Activated T-helper 17 cell treated with anti-CD3 and anti-CD28 coated beads, Interleukin-2, amount 50 U/mL, for 72 hours (primary cell): ENCODE results near the gene NMNAT2. TPM values are rescaled to one million over a fixed set of nuclear protein-coding genes. Genes with fewer than 3 reads are reported as not detected.
"Not testable (repeated sequence)": the region's sequence is repeated elsewhere in the genome, so short reads cannot be mapped to it uniquely, and the experiment has no call there.

Experiments
- ATAC-seq: fragments of 150-1000 bp; cut with Tn5 transposase; replicated peaks from 2 replicates; pipeline ENCODE4 v1.10.0; 2021; ENCODE audit warnings: mild to moderate bottlenecking, moderate library complexity
- H3K27ac Mint-ChIP-seq: one replicate; pipeline ENCODE4 v1.8.0; 2022; ENCODE audit warnings: mixed read lengths
- H3K27me3 Mint-ChIP-seq: one replicate; pipeline ENCODE4 v1.8.0; 2022; ENCODE audit warnings: mixed read lengths
- H3K36me3 Mint-ChIP-seq: one replicate; pipeline ENCODE4 v1.8.0; 2022; ENCODE audit warnings: low read depth, mild to moderate bottlenecking, mixed read lengths
- H3K4me1 Mint-ChIP-seq: one replicate; pipeline ENCODE4 v1.8.0; 2022; ENCODE audit warnings: mixed read lengths
- H3K4me3 Mint-ChIP-seq: one replicate; pipeline ENCODE4 v1.8.0; 2022; ENCODE audit warnings: mild to moderate bottlenecking, mixed read lengths
- H3K9me3 Mint-ChIP-seq: one replicate; pipeline ENCODE4 v1.8.0; 2022; ENCODE audit warnings: mixed read lengths
- total RNA-seq, 2 donors: library from RNA; stranded (reverse); gene quantifications; one replicate each; pipeline ENCODE4 v1.2.3, GENCODE V29; 2022

NMNAT2 gene
- total RNA-seq, 2 donors from 2014 or later = not detected

DNA sequence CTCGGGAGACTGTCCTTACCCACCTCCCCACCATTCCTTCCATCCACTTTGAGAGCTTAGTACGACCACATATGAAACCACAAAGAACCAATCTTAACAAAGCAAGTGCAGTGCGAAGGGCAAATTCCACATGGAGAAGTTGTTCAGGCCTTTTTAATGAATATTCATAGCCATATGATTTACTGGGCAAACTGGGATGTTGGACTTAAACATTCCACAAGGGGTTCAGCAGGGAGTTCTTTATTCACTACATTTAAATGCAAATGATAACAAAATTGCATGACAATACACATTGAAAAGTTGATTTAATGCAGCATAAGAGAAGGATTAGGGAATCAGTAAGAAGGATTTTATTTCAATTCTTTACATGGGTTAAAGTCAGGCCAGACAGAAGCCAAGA, 14.7 kb downstream of the NMNAT2 start:
- Mint-ChIP-seq H3K4me1 (no peaks in the 10 kb centered on the region), H3K27ac (no peak overlapping the region), H3K36me3 (no peaks in the 10 kb centered on the region), H3K9me3 (no peaks in the 10 kb centered on the region), H3K4me3 (no peak overlapping the region), H3K27me3 (peaks cover 35% of the 10 kb centered on the region)
- no peak for ATAC-seq

DNA sequence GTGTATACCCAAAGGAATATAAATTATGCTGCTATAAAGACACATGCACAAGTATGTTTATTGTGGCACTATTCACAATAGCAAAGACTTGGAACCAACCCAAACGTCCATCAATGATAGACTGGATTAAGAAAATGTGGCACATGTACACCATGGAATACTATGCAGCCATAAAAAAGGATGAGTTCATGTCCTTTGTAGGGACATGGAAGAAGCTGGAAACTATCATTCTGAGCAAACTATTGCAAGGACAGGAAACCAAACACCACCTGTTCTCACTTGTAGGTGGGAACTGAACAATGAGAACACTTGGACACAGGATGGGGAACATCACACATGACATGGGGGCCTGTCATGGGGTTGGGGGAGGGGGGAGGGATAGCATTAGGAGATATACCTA, 16.6 kb downstream of the NMNAT2 start:
- H3K4me1 Mint-ChIP-seq, ATAC-seq, H3K4me3 Mint-ChIP-seq, H3K27ac Mint-ChIP-seq, H3K36me3 Mint-ChIP-seq, H3K9me3 Mint-ChIP-seq: not testable (repeated sequence)
- H3K27me3 Mint-ChIP-seq = peaks cover 32% of the 10 kb centered on the region

- H3K4me3 Mint-ChIP-seq = no peak overlapping the region
- ATAC-seq = no peak
- no peaks in the 10 kb centered on the region for H3K36me3 Mint-ChIP-seq
- H3K27me3 Mint-ChIP-seq = peaks cover 29% of the 10 kb centered on the region
- H3K9me3 Mint-ChIP-seq = no peaks in the 10 kb centered on the region
- no peaks in the 10 kb centered on the region for H3K4me1 Mint-ChIP-seq
- H3K27ac Mint-ChIP-seq = no peak overlapping the region
Measured at GRCh38 chr1:183394435-183394834, 23.7 kb downstream of the NMNAT2 start.

- Mint-ChIP-seq H3K27ac (no peak overlapping the region), H3K4me3 (no peak overlapping the region), H3K4me1 (no peaks in the 10 kb centered on the region), H3K36me3 (no peaks in the 10 kb centered on the region), H3K27me3 (peaks cover 32% of the 10 kb centered on the region), H3K9me3 (no peaks in the 10 kb centered on the region)
- ATAC-seq = no peak
Measured at GRCh38 chr1:183391863-183392262, 26.3 kb downstream of the NMNAT2 start.

- Mint-ChIP-seq H3K4me3 (no peak overlapping the region), H3K36me3 (no peaks in the 10 kb centered on the region), H3K27me3 (peaks cover 28% of the 10 kb centered on the region), H3K27ac (no peak overlapping the region), H3K4me1 (no peaks in the 10 kb centered on the region), H3K9me3 (no peaks in the 10 kb centered on the region)
- no peak for ATAC-seq
Measured at GRCh38 chr1:183390561-183390960, 27.6 kb downstream of the NMNAT2 start.

DNA sequence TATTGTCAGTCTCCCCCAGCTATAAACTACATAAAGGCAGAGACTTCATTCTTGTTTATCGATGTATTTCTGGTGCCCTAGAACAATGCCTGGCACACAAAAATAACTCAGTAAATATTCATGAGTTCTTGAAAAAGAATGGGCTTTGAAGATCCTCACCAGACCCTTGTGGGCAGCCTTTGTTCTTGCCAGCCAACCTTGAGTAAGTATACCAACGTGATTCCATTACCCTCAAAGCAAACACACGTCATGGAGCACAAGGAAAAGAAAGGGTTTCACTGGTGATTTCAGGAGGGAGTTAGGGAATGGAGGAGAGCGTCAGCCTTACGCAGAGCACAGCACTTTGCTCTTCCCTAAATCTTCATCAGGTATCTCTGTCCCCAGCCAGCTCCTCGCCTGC, 29.4 kb downstream of the NMNAT2 start:
- no peak overlapping the region for H3K4me3 Mint-ChIP-seq
- H3K9me3 Mint-ChIP-seq = no peaks in the 10 kb centered on the region
- no peak overlapping the region for H3K27ac Mint-ChIP-seq
- no peak for ATAC-seq
- H3K27me3 Mint-ChIP-seq = peaks cover 18% of the 10 kb centered on the region
- H3K36me3 Mint-ChIP-seq = no peaks in the 10 kb centered on the region
- no peaks in the 10 kb centered on the region for H3K4me1 Mint-ChIP-seq

DNA sequence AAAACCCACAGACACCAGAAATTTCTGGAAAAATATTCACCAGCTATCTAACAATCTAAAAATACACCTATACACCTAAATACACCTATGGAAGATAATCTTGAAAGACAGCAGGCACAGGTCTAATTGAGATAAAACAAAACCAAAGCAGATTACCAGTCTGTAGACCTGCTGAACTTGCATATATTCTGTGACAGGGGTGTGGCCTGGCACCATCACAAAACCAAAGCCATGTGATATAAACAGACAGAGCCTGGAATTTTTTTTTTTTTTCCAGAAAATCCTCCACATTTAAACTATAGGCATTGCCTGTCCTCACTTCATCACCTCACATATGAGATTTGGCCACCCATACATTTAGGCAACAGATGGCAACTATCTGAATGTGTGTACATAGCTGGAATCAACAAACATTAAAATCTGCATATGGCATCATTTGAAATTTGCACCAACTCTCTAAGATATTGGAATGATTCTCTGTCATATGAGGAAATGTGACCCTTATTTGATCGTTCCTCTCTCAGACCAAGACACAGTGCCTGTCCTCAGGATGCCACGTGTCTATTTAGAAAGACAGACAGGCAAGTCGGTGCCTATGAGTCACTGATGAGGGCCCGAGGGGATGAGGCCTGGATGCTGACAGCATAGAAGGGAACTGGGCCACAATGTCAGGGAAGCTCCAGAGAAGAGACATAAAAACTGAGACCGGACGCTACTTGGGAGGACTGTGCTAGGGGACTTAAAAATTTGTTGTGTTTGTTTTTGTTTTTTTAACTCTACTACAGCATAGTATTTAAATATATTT, 32.6 kb downstream of the NMNAT2 start:
- Mint-ChIP-seq H3K9me3 (no peaks in the 10 kb centered on the region), H3K27me3 (peaks cover 26% of the 10 kb centered on the region), H3K36me3 (no peaks in the 10 kb centered on the region), H3K4me1 (no peaks in the 10 kb centered on the region), H3K27ac (no peak overlapping the region), H3K4me3 (no peak overlapping the region)
- ATAC-seq = no peak

- ATAC-seq = no peak
- Mint-ChIP-seq H3K4me3 (no peak overlapping the region), H3K4me1 (no peaks in the 10 kb centered on the region), H3K36me3 (no peaks in the 10 kb centered on the region), H3K27me3 (peaks cover 25% of the 10 kb centered on the region), H3K27ac (no peak overlapping the region), H3K9me3 (no peaks in the 10 kb centered on the region)
Measured at GRCh38 chr1:183379951-183380350, 38.2 kb downstream of the NMNAT2 start.

DNA sequence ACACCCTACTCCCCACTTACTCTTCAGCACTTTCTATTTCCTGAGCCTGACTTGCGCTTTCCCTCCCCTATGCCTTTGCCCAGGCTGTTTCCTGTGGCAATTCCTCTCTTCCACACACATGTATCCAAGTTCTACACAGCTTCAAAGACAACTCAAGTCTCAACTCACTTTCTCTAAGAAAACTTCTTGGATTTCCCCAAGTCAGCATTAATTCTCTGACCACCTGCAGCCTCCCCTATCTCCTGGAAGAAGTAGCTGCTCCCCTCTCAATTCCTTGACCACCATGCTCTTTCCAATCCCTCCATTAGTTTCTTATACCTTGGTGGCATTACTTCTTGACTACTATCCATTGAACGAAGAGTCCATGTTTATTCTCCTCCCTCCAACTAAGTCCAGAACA, 42.8 kb downstream of the NMNAT2 start:
- no peak overlapping the region for H3K4me3 Mint-ChIP-seq
- no peak for ATAC-seq
- H3K36me3 Mint-ChIP-seq = no peaks in the 10 kb centered on the region
- H3K27ac Mint-ChIP-seq = no peak overlapping the region
- H3K4me1 Mint-ChIP-seq = no peaks in the 10 kb centered on the region
- H3K27me3 Mint-ChIP-seq = peaks cover 13% of the 10 kb centered on the region
- H3K9me3 Mint-ChIP-seq = no peaks in the 10 kb centered on the region

DNA sequence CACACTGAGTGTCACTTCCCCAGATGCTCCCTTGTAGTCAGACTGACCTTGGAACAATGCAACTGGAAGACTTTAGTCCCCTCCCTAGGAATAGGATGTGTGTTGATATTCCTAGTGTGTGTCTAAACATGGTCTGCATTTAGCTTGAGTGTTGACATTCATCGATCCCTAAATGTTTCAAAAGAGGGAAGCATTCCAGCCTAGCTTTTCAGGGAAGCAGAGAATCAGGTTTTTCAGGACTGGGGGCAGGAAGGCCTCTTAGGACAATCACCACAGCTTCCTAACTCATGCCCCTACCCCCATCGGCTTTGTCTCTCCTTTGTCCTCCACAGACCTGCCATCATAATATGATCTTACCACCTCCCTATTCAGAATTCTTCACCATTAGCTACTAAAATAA, 43.4 kb downstream of the NMNAT2 start:
- H3K4me1 Mint-ChIP-seq = no peaks in the 10 kb centered on the region
- no peak overlapping the region for H3K4me3 Mint-ChIP-seq
- peaks cover 15% of the 10 kb centered on the region for H3K27me3 Mint-ChIP-seq
- H3K36me3 Mint-ChIP-seq = no peaks in the 10 kb centered on the region
- H3K27ac Mint-ChIP-seq = no peak overlapping the region
- no peak for ATAC-seq
- no peaks in the 10 kb centered on the region for H3K9me3 Mint-ChIP-seq

- Mint-ChIP-seq H3K27ac (no peak overlapping the region), H3K36me3 (no peaks in the 10 kb centered on the region)
Measured at GRCh38 chr1:183372586-183373230, 45.5 kb downstream of the NMNAT2 start.

DNA sequence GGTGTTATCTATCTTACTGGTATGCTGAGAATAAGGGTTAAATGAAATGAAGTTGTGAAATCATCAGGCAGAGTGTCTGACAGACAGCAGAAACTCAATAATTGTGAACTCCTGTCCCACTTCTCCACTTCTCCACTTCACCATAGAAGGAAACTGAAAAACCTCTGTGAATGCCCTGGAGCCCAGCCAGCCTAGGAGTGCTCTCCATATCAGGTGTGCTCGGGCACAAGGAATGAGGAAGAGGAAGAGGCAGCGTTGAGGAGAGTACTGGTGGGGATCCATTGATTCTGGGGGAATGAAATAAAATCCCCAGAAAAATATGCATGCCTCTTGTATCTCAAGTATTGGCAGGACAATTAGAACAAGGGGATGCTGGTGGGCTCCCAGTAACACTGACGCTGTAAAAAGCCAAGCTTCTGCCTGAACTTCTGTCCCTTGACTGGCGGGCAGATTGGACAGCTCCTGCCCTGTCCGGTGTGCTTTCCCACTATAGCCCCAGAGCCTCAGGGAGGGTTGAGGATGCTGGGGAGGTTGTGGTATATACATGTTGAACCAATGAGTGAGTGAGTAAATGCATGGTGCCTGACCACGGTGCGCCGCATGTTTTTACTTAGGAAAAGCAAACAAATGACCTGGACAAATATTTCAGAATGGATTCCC, 47.7 kb downstream of the NMNAT2 start:
- ATAC-seq = no peak
- no peak overlapping the region for H3K27ac Mint-ChIP-seq
- no peaks in the 10 kb centered on the region for H3K4me1 Mint-ChIP-seq
- no peak overlapping the region for H3K4me3 Mint-ChIP-seq
- no peaks in the 10 kb centered on the region for H3K9me3 Mint-ChIP-seq
- H3K36me3 Mint-ChIP-seq = no peaks in the 10 kb centered on the region
- peaks cover 26% of the 10 kb centered on the region for H3K27me3 Mint-ChIP-seq

More at GRCh38 chr1:183372586-183373230, 45.5 kb downstream of the NMNAT2 start:
- Mint-ChIP-seq H3K9me3 (no peaks in the 10 kb centered on the region), H3K4me3 (no peak overlapping the region), H3K27me3 (peaks cover 25% of the 10 kb centered on the region), H3K4me1 (no peaks in the 10 kb centered on the region)
- ATAC-seq = no peak

DNA sequence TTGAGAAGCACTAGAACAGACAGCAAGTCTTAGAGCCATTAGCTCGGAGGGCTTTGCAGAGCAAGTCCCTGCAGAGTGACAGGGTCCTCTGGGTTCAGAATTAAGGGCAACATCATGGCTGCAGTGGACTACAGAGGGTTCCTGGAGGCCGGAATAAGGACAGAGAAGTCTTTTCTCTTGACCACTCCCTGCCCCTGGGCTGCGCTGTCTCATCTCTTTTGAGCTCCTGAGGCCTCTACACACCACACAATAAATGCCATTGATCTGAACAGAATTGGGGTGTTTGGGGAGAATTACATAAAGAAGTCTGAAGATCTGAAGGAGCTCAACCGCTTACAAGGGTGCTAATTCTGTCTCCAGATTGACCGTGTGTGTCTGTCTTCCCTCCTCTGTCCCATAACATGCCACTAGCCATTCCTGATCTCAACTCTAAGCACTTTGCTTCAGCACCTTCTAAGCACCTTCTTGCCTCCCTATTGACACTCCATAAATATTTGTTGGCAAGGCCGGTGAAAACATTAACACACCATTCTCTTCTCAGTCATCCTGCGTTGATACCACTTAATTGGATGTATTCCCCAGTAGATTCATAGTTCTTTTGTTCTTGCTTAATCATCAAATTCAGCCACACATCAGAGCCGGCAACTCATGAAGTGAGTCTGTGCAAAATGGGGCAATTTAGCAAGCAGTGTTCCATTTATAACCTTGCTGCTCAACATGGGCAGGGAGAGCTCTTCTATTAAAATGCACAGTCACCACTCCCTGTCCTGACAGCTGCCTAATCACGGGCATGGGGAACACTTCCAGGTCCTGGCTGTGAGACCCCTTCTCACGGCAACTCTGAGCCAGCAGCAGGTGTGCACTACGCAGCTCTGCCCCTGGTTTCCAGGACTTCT, 49.7 kb downstream of the NMNAT2 start:
- Mint-ChIP-seq H3K4me3 (no peak overlapping the region), H3K9me3 (no peaks in the 10 kb centered on the region), H3K36me3 (no peaks in the 10 kb centered on the region), H3K27me3 (peaks cover 31% of the 10 kb centered on the region), H3K4me1 (no peaks in the 10 kb centered on the region), H3K27ac (no peak overlapping the region)
- no peak for ATAC-seq

- H3K9me3 Mint-ChIP-seq = no peaks in the 10 kb centered on the region
- ATAC-seq = no peak
- peaks cover 43% of the 10 kb centered on the region for H3K27me3 Mint-ChIP-seq
- no peaks in the 10 kb centered on the region for H3K36me3 Mint-ChIP-seq
- H3K4me1 Mint-ChIP-seq = no peaks in the 10 kb centered on the region
- H3K4me3 Mint-ChIP-seq = no peak overlapping the region
- H3K27ac Mint-ChIP-seq = no peak overlapping the region
Measured at GRCh38 chr1:183366116-183366515, 52.1 kb downstream of the NMNAT2 start.
